AG09319 (cell line): ENCODE results near the gene ALDOB.
A peak's percentile ranks its signal among the peaks of the same experiment; 100 is the strongest.

Experiments
- DNase-seq: peaks from one replicate; pipeline ENCODE4 v3.0.0-alpha.2; 2010; ENCODE audit warnings: low read depth; ENCODE audit errors: extremely low read depth
- CTCF ChIP-seq: IDR thresholded peaks from 2 replicates; pipeline ENCODE4 v1.5.1; 2011; ENCODE audit warnings: low read depth, mild to moderate bottlenecking, inconsistent platforms, low read length, moderate library complexity

The ALDOB gene

GRCh38 chr9:101458963-101459631, 23.5 kb upstream of the ALDOB start:
- DNase-seq, result peak; percentile 56
- TF ChIP-seq CTCF, result peak; percentile 90

GRCh38 chr9:101457003-101457402, 21.4 kb upstream of the ALDOB start:
- DNase-seq, result no peak
- no peak; the same call in 1 of the 2 replicates for TF ChIP-seq CTCF

- TF ChIP-seq CTCF, result no peak
- no peak for DNase-seq
These were observed 20.2 kb upstream of the ALDOB start for GRCh38 chr9:101455656-101456240.

- TF ChIP-seq CTCF, result no peak
- DNase-seq, result no peak
These were observed 18.4 kb upstream of the ALDOB start for GRCh38 chr9:101453776-101454570.

- TF ChIP-seq CTCF, result no peak
- no peak for DNase-seq
These were observed 15.9 kb upstream of the ALDOB start for GRCh38 chr9:101451498-101451897.

GRCh38 chr9:101450931-101451330, 15.4 kb upstream of the ALDOB start:
- no peak for TF ChIP-seq CTCF
- DNase-seq, result no peak
